CD4-positive, alpha-beta T cell (primary cell): ENCODE measurements around the gene DNAH11. TPM values are rescaled to one million over a fixed set of nuclear protein-coding genes. Genes with fewer than 3 reads are reported as not detected.

Experiments used
- ATAC-seq: fragments of 200-7000 bp; cut with Tn5 transposase; one replicate; pipeline ENCODE4 v1.10.0; 2022; ENCODE audit warnings: mild to moderate bottlenecking; ENCODE audit not compliant: poor library complexity
- CTCF ChIA-PET: fragments of 350-600 bp; sonication (Branson Sonifier 250); formaldehyde crosslinking; loops from one replicate; lab custom pipeline; 2021; ENCODE audit warnings: antibody characterized with exemption, inconsistent platforms; lab: Charles Lee
- POLR2A ChIA-PET: fragments of 350-600 bp; sonication (Branson Sonifier 250); formaldehyde crosslinking; loops from one replicate; lab custom pipeline; 2021; ENCODE audit warnings: antibody characterized with exemption, inconsistent platforms; lab: Charles Lee
- DNase-seq, 14 experiments: peaks; one replicate each; pipeline ENCODE4 v3.0.0-alpha.2; 2013 to 2020; ENCODE audit warnings: mixed read lengths in 2 of 14
- H3K27ac ChIP-seq, 2 donors: one replicate each; pipeline versions ENCODE4 v1.5.1 to v1.7.0; 2013; ENCODE audit warnings: low read length in 2 of 2, low read depth in 1 of 2, mild to moderate bottlenecking in 1 of 2
- H3K27me3 ChIP-seq, 2 experiments: 1 replicate in 1 of 2; 2 replicates in 1 of 2; pipeline versions ENCODE4 v1.6.1 to v1.7.0; 2013; ENCODE audit warnings: low read length in 2 of 2, control low read depth in 1 of 2, mild to moderate bottlenecking in 1 of 2, moderate library complexity in 1 of 2; ENCODE audit not compliant: insufficient read depth in 2 of 2, control insufficient read depth in 1 of 2
- H3K36me3 ChIP-seq: one replicate; pipeline ENCODE4 v1.6.1; 2013; ENCODE audit warnings: low read length, control low read depth; ENCODE audit not compliant: insufficient read depth
- H3K4me1 ChIP-seq: one replicate; pipeline ENCODE4 v1.6.1; 2013; ENCODE audit warnings: low read length, control low read depth; ENCODE audit not compliant: insufficient read depth
- H3K4me3 ChIP-seq: one replicate; pipeline ENCODE4 v1.5.1; 2013; ENCODE audit warnings: mild to moderate bottlenecking, low read length, moderate library complexity
- H3K9me3 ChIP-seq, 2 experiments: 1 replicate in 1 of 2; 2 replicates in 1 of 2; pipeline versions ENCODE4 v1.6.1 to v1.7.0; 2013; ENCODE audit warnings: low read length in 2 of 2, mild to moderate bottlenecking in 2 of 2, control low read depth in 1 of 2, moderate library complexity in 1 of 2; ENCODE audit not compliant: control insufficient read depth in 1 of 2, insufficient read depth in 1 of 2
- H3K27ac Mint-ChIP-seq: one replicate; pipeline ENCODE4 v1.8.0; 2020; ENCODE audit warnings: mixed read lengths
- H3K27me3 Mint-ChIP-seq: one replicate; pipeline ENCODE4 v1.8.0; 2021; ENCODE audit warnings: mixed read lengths
- H3K36me3 Mint-ChIP-seq: one replicate; pipeline ENCODE4 v1.8.0; 2021; ENCODE audit warnings: low read depth, mixed read lengths
- H3K4me1 Mint-ChIP-seq: one replicate; pipeline ENCODE4 v1.8.0; 2021; ENCODE audit warnings: low read depth, mixed read lengths
- H3K4me3 Mint-ChIP-seq: one replicate; pipeline ENCODE4 v1.8.0; 2020; ENCODE audit warnings: mild to moderate bottlenecking, mixed read lengths
- H3K9me3 Mint-ChIP-seq: one replicate; pipeline ENCODE4 v1.8.0; 2020; ENCODE audit warnings: mixed read lengths
- CTCF ChIP-seq: fragments of 200-600 bp; IDR thresholded peaks from one replicate; pipeline ENCODE4 v1.8.0; 2022; ENCODE audit warnings: antibody characterized with exemption, mild to moderate bottlenecking
- intact Hi-C, 2 experiments: fragments of 100-400 bp; cut with DNase I in 1 of 2; cut with micrococcal nuclease in 1 of 2; formaldehyde crosslinking; loops; one replicate each; pipeline versions ENCODE4 v1.15.1 to v1.9.0; 2023 to 2025; cut with DNase I, micrococcal nuclease
- total RNA-seq, 174 experiments: library from RNA in 2 of 174; stranded (reverse) in 2 of 174; gene quantifications; one replicate each; pipeline ENCODE4 v1.2.3 and lab custom pipeline; 2021 to 2026

DNAH11 gene
- total RNA-seq, 2 experiments from 2014 or later = 0.11 TPM; not detected in 1

- intact Hi-C loops = no loop called here
- Histone ChIP-seq H3K27ac (no peak overlapping the region), H3K9me3 (no peaks in the 10 kb centered on the region), H3K4me3 (no peak overlapping the region), H3K4me1 (no peaks in the 10 kb centered on the region), H3K36me3 (no peaks in the 10 kb centered on the region), H3K27me3 (no peaks in the 10 kb centered on the region)
- H3K27ac Mint-ChIP-seq = no peak overlapping the region
- no peak for DNase-seq
- ChIA-PET CTCF (no interaction called here), POLR2A (no interaction called here)
- H3K27me3 Mint-ChIP-seq = peaks cover 27% of the 10 kb centered on the region
- TF ChIP-seq CTCF = no peak
- no peaks in the 10 kb centered on the region for H3K4me1 Mint-ChIP-seq
- ATAC-seq = no peak
- H3K4me3 Mint-ChIP-seq = no peak overlapping the region
- H3K9me3 Mint-ChIP-seq = no peaks in the 10 kb centered on the region
- H3K36me3 Mint-ChIP-seq = no peaks in the 10 kb centered on the region
Observed at GRCh38 chr7:21608465-21608864, 65.6 kb downstream of the DNAH11 start.

GRCh38 chr7:21611129-21611528 is 68.3 kb downstream of the DNAH11 start:
- Histone ChIP-seq H3K4me3 (no peak overlapping the region), H3K4me1 (no peaks in the 10 kb centered on the region), H3K36me3 (no peaks in the 10 kb centered on the region), H3K27ac (no peak overlapping the region), H3K27me3 (no peaks in the 10 kb centered on the region), H3K9me3 (no peaks in the 10 kb centered on the region)
- peaks cover 18% of the 10 kb centered on the region for H3K27me3 Mint-ChIP-seq
- H3K36me3 Mint-ChIP-seq = no peaks in the 10 kb centered on the region
- POLR2A ChIA-PET = no interaction called here
- TF ChIP-seq CTCF = no peak
- H3K9me3 Mint-ChIP-seq = no peaks in the 10 kb centered on the region
- CTCF ChIA-PET = no interaction called here
- no peak overlapping the region for H3K4me3 Mint-ChIP-seq
- H3K27ac Mint-ChIP-seq = no peak overlapping the region
- ATAC-seq (no peak), DNase-seq (no peak)
- no peaks in the 10 kb centered on the region for H3K4me1 Mint-ChIP-seq
- intact Hi-C loops = no loop called here

GRCh38 chr7:21616091-21616490 is 73.3 kb downstream of the DNAH11 start:
- H3K4me3 ChIP-seq = no peak overlapping the region
- DNase-seq = no peak
- no peak for TF ChIP-seq CTCF
- ChIA-PET CTCF (no interaction called here), POLR2A (no interaction called here)
- Mint-ChIP-seq H3K36me3 (no peaks in the 10 kb centered on the region), H3K9me3 (no peaks in the 10 kb centered on the region), H3K4me3 (no peak overlapping the region), H3K4me1 (no peaks in the 10 kb centered on the region), H3K27ac (no peak overlapping the region), H3K27me3 (peaks cover 12% of the 10 kb centered on the region)
- intact Hi-C loops = no loop called here
- ATAC-seq = no peak
- H3K27me3 ChIP-seq = peaks cover 0 to 4% of the 10 kb centered on the region in 2 experiments
- H3K36me3 ChIP-seq = no peaks in the 10 kb centered on the region
- no peaks in the 10 kb centered on the region for H3K9me3 ChIP-seq
- no peaks in the 10 kb centered on the region for H3K4me1 ChIP-seq
- no peak overlapping the region for H3K27ac ChIP-seq
